Measurements from ENCODE around the gene HYAL4.

- TF ChIP-seq EZH2 (IDR thresholded peaks at IDR 0.05; ENCODE audit: borderline replicate concordance, insufficient read depth, low read depth, low read length, poor library complexity, severe bottlenecking) (no peak), CTCF (IDR thresholded peaks at IDR 0.05) (no peak)
Measured at GRCh38 chr7:123846217-123846891, 1.4 kb downstream of the HYAL4 start.
